Nephron (organoid): Measurements from ENCODE around the gene CDH4.

Experiments
- H3K27ac Mint-ChIP-seq, 3 experiments: 2 replicates each; pipeline ENCODE4 v1.8.0; 2020; ENCODE audit warnings: mixed read lengths in 3 of 3, mild to moderate bottlenecking in 2 of 3, moderate library complexity in 1 of 3
- H3K27me3 Mint-ChIP-seq: 2 replicates; pipeline ENCODE4 v1.8.0; 2021; ENCODE audit warnings: low read depth, mild to moderate bottlenecking, moderate library complexity, mixed read lengths
- H3K36me3 Mint-ChIP-seq: 2 replicates; pipeline ENCODE4 v1.8.0; 2020; ENCODE audit warnings: low read depth, mixed read lengths
- H3K4me1 Mint-ChIP-seq: 2 replicates; pipeline ENCODE4 v1.8.0; 2020; ENCODE audit warnings: mixed read lengths
- H3K4me3 Mint-ChIP-seq, 3 experiments: 2 replicates each; pipeline ENCODE4 v1.8.0; 2020; ENCODE audit warnings: mild to moderate bottlenecking in 3 of 3, mixed read lengths in 3 of 3, moderate library complexity in 2 of 3
- H3K9me3 Mint-ChIP-seq: 2 replicates; pipeline ENCODE4 v1.8.0; 2020; ENCODE audit warnings: mixed read lengths
- TF ChIP-seq, protein P1 (sequence below), 3 experiments: fragments of 200-600 bp; sonication (generic); IDR thresholded peaks; one replicate each; pipeline ENCODE4 v1.5.0; 2021; ENCODE audit warnings: antibody characterized with exemption in 3 of 3; ENCODE audit not compliant: unreplicated experiment in 3 of 3

CDH4 gene

DNA sequence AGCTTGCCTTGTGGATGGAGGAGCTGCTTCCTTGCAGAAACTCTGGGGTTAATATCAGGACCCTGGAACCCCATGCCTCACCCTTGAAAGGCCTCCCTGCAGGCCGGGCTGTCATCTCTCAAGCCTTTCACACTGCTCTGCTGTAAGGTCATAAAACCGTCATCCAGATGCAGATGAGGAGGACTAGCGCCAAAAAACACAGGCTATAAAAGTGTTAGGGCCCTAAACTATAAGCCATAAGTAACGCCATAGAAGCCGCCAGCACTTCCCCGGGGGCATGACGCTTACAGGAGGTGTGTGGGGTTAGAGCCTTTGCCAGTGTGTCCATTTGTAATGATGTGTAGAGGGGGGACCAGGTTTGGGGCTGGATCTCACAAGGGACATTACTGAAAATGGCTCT is 47.6 kb downstream of the CDH4 start:
- TF ChIP-seq, protein P1, sequence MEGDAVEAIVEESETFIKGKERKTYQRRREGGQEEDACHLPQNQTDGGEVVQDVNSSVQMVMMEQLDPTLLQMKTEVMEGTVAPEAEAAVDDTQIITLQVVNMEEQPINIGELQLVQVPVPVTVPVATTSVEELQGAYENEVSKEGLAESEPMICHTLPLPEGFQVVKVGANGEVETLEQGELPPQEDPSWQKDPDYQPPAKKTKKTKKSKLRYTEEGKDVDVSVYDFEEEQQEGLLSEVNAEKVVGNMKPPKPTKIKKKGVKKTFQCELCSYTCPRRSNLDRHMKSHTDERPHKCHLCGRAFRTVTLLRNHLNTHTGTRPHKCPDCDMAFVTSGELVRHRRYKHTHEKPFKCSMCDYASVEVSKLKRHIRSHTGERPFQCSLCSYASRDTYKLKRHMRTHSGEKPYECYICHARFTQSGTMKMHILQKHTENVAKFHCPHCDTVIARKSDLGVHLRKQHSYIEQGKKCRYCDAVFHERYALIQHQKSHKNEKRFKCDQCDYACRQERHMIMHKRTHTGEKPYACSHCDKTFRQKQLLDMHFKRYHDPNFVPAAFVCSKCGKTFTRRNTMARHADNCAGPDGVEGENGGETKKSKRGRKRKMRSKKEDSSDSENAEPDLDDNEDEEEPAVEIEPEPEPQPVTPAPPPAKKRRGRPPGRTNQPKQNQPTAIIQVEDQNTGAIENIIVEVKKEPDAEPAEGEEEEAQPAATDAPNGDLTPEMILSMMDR (IDR thresholded peaks at IDR 0.05; ENCODE audit: unreplicated experiment in 3 of 3): no peak
- Mint-ChIP-seq H3K4me1 (peaks cover 21% of the 10 kb centered on the region), H3K27ac (no peak overlapping the region)

DNA sequence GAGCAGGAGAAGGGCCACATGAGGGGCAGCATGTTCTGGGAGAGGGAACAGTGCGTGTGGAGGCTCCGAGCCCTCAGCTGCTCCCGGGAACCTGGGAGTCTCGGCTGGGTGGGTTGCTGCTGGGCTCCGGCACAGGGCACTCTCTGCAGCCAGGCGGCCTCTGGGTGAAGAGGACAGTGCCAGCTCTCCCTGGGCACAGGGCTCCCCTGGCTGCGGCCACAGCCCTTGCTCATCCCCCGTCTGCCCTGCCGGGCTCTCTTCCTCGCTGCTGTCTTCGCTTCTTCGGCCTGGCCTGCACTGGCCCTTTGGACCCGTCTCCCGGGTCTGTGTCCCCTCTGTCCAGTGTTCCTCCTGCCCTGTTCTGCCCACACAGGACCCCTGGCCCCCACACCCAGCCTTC is 48.2 kb downstream of the CDH4 start:
- Mint-ChIP-seq H3K36me3 (no peaks in the 10 kb centered on the region), H3K4me1 (peaks cover 15% of the 10 kb centered on the region), H3K9me3 (peaks cover 4% of the 10 kb centered on the region), H3K4me3 (no peak overlapping the region), H3K27me3 (peaks cover 40% of the 10 kb centered on the region), H3K27ac (no peak overlapping the region)
- TF ChIP-seq, protein P1 (IDR thresholded peaks at IDR 0.05; ENCODE audit: unreplicated experiment in 3 of 3): no peak

More for the DNA sequence above, 47.6 kb downstream of the CDH4 start:
- peaks cover 4% of the 10 kb centered on the region for H3K9me3 Mint-ChIP-seq
- H3K27me3 Mint-ChIP-seq: peaks cover 47% of the 10 kb centered on the region
- no peaks in the 10 kb centered on the region for H3K36me3 Mint-ChIP-seq
- no peak overlapping the region for H3K4me3 Mint-ChIP-seq

DNA sequence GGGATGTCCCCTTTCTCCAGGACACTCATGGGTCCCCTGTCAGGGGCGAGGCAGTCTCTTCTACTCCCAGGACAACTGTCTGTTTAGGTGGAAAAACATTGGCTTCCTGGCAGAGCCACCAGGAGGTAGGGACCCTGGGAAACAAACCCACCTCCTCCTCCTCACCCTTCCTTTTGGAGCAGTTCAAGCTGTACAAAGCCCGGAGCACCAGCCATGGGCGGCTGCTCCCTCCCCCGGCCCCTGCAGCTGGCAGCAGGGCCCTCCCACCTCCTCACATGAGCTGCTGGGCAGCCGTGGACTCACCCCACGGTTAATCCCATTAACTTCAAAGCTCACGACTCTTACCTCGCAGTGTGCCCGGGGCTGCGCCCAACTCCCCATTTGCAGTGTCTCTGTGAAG is 48.6 kb downstream of the CDH4 start:
- Mint-ChIP-seq H3K4me3 (no peak overlapping the region), H3K9me3 (peaks cover 4% of the 10 kb centered on the region), H3K27ac (no peak overlapping the region), H3K36me3 (no peaks in the 10 kb centered on the region), H3K27me3 (peaks cover 38% of the 10 kb centered on the region), H3K4me1 (peaks cover 11% of the 10 kb centered on the region)
- TF ChIP-seq, protein P1 (IDR thresholded peaks at IDR 0.05; ENCODE audit: unreplicated experiment in 3 of 3): no peak

DNA sequence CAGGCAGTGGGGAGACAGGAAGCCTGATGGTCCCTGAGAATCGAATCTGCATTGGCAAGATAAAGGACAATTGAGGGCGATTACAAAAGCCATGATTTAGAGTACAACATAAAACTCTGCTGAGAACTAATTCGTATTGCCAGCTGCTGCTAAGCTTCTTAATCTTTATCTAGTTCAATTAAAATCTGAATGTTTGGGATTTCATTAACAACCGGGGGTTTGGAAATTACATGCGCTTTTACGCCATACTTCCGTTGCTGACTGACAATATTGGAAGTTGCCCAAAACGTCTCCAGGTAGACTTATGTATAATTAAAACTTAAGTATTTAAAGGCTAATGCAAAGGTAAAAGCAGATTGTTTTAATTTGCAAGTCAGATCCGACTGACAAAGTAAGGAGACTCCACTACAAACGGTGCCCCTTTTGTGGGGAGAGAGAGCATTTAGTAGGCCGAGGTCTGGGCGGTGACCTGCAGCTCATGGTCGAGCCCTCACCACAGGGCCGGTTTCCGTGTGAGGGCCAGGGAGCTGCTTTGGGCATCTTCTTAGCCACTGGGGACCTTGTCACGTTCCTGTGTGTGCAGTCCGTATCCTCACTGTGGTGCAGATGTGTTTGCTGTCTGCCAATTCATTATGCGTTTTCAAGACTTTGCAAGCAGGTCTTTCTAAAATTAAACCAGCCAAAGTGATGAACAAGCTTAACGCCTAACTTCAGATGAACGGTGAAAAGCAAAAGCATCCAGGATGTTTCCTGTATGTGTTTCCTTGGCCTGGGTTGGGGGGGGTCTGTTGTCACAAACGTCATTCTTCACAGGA is 49.9 kb downstream of the CDH4 start:
- no peak overlapping the region for H3K4me3 Mint-ChIP-seq
- peaks cover 5% of the 10 kb centered on the region for H3K4me1 Mint-ChIP-seq
- no peaks in the 10 kb centered on the region for H3K9me3 Mint-ChIP-seq
- TF ChIP-seq, protein P1 (IDR thresholded peaks at IDR 0.05; ENCODE audit: unreplicated experiment in 3 of 3): no peak
- H3K27me3 Mint-ChIP-seq: peaks cover 37% of the 10 kb centered on the region
- H3K36me3 Mint-ChIP-seq: no peaks in the 10 kb centered on the region
- no peak overlapping the region for H3K27ac Mint-ChIP-seq

DNA sequence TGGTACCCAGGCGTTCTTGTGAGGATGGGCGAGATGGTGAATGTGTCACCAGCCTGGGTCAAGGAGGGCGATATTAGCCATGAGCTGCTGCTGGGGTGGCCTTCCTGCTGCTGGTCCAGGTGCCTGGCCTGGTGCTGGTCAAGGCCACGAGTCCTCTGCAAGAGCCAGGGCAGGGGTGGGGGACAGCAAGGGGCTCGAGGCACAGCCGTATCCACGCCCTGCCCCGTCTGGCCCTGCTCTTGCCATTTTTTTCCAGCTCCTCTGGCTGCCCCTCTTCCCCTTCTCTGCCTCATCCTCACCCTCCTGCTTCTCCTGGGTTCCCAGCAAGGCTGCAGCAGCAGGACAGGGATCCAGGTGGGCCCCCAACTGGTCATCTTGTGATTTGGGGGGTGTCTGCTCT is 51.2 kb downstream of the CDH4 start:
- Mint-ChIP-seq H3K27ac (no peak overlapping the region), H3K4me3 (no peak overlapping the region), H3K36me3 (no peaks in the 10 kb centered on the region), H3K27me3 (peaks cover 43% of the 10 kb centered on the region), H3K9me3 (no peaks in the 10 kb centered on the region), H3K4me1 (peaks cover 9% of the 10 kb centered on the region)
- TF ChIP-seq, protein P1 (IDR thresholded peaks at IDR 0.05; ENCODE audit: unreplicated experiment in 3 of 3): no peak

DNA sequence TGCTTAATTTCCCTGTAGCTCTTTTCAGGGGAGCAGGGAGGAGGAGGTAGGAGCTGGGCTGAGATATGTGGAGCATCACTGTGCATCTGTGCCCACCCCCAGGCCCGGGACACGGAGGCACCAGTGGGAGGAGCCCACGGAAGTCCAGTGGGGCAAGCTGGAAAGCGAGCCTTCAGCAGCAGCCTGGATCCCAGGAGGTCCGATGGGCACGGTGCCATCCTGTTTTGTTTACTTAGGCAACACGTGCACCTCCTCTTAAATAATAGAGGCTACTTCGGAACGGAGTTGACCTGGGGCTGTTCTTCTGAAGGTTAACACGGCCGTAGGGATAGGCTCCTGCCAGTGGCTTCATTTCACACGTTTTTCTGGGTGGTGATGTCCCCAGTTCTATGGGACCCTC is 51.6 kb downstream of the CDH4 start:
- Mint-ChIP-seq H3K4me3 (no peak overlapping the region), H3K9me3 (no peaks in the 10 kb centered on the region), H3K36me3 (no peaks in the 10 kb centered on the region)

More for the DNA sequence above, 51.6 kb downstream of the CDH4 start:
- TF ChIP-seq, protein P1 (IDR thresholded peaks at IDR 0.05; ENCODE audit: unreplicated experiment in 3 of 3): no peak
- H3K4me1 Mint-ChIP-seq: peaks cover 11% of the 10 kb centered on the region
- H3K27me3 Mint-ChIP-seq: peaks cover 43% of the 10 kb centered on the region
- no peak overlapping the region for H3K27ac Mint-ChIP-seq
